GM10248 (cell line): ENCODE measurements around the gene TSPAN14.

Experiments
- CTCF ChIA-PET: fragments of 300-600 bp; sonication (Branson Sonifier 250); formaldehyde crosslinking; extraction: SDS; loops from one replicate; lab custom pipeline; 2021; ENCODE audit warnings: antibody characterized with exemption; lab: Yijun Ruan, JAX
- POLR2A ChIA-PET: fragments of 350-650 bp; sonication (Branson Sonifier 250); formaldehyde crosslinking; extraction: SDS; loops from one replicate; lab custom pipeline; 2020; ENCODE audit warnings: antibody characterized with exemption; lab: Yijun Ruan, JAX
- DNase-seq: peaks from one replicate; pipeline ENCODE4 v3.0.0; 2012; ENCODE audit errors: extremely low spot score
- CTCF ChIP-seq: IDR thresholded peaks from 2 replicates; pipeline ENCODE4 v1.5.1; 2012; ENCODE audit warnings: mild to moderate bottlenecking, low read depth; ENCODE audit errors: extremely low read depth, missing control alignments, control extremely low read depth

TSPAN14 gene

GRCh38 chr10:80465451-80465835 is 11.3 kb downstream of the TSPAN14 start:
- TF ChIP-seq CTCF, result no peak
- ChIA-PET CTCF (interaction anchor here (8.1 to 50.4 kb wide), 2 partner anchors 21 to 43 kb away, joined by 55 to 1060 read pairs; no protein-coding TSS in a partner anchor), POLR2A (no interaction called here)
- no peak for DNase-seq

- no peak for TF ChIP-seq CTCF
- ChIA-PET POLR2A (no interaction called here), CTCF (interaction anchor here (1.7 to 50.4 kb wide), 3 partner anchors 9 to 43 kb away, joined by 4 to 1060 read pairs (median 55); no protein-coding TSS in a partner anchor)
- no peak for DNase-seq
Measured at GRCh38 chr10:80465839-80466590, 11.9 kb downstream of the TSPAN14 start.

GRCh38 chr10:80466724-80467326 is 12.7 kb downstream of the TSPAN14 start:
- CTCF ChIA-PET, result interaction anchor here (1.5 to 50.4 kb wide), 5 partner anchors 8 to 42 kb away, joined by 4 to 1060 read pairs (median 31); no protein-coding TSS in a partner anchor
- no peak for DNase-seq
- TF ChIP-seq CTCF, result no peak
- POLR2A ChIA-PET, result no interaction called here

GRCh38 chr10:80468002-80468401 is 13.9 kb downstream of the TSPAN14 start:
- TF ChIP-seq CTCF, result no peak
- ChIA-PET POLR2A (no interaction called here), CTCF (interaction anchor here (1.5 to 50.4 kb wide), 3 partner anchors 9 to 41 kb away, joined by 5 to 1060 read pairs (median 31); no protein-coding TSS in a partner anchor)
- DNase-seq, result no peak

- no peak for TF ChIP-seq CTCF
- ChIA-PET CTCF (interaction anchor here (1.5 to 50.4 kb wide), 4 partner anchors 8 to 40 kb away, joined by 3 to 1060 read pairs (median 32); no protein-coding TSS in a partner anchor), POLR2A (no interaction called here)
- no peak for DNase-seq
Measured at GRCh38 chr10:80468806-80469421, 14.8 kb downstream of the TSPAN14 start.

- DNase-seq, result no peak
- ChIA-PET CTCF (interaction anchor here (0.7 to 50.4 kb wide), 7 partner anchors 10 to 93 kb away, joined by 3 to 1060 read pairs (median 4); no protein-coding TSS in a partner anchor), POLR2A (no interaction called here)
- no peak for TF ChIP-seq CTCF
Measured at GRCh38 chr10:80470266-80470665, 16.2 kb downstream of the TSPAN14 start.
